Heart left ventricle (tissue), 16 donors: ENCODE measurements around the gene PPP1R14C. TPM values are rescaled to one million over a fixed set of nuclear protein-coding genes. Genes with fewer than 3 reads are reported as not detected.

Experiments
- ATAC-seq, 4 donors: fragments of 200-7000 bp; cut with Tn5 transposase; one replicate each; pipeline ENCODE4 v1.9.1; 2020 to 2022; ENCODE audit warnings: moderate library complexity in 4 of 4, mild to moderate bottlenecking in 3 of 4, moderate number of reproducible peaks in 1 of 4
- DNase-seq, 5 donors: peaks; one replicate each; pipeline ENCODE4 v3.0.0-alpha.2; 2020
- H3K27ac ChIP-seq, 12 donors: fragments of 200-600 bp; sonication (generic) in 4 of 12; one replicate each; pipeline versions ENCODE4 v1.5.0 to v1.8.0; 2016 to 2022; ENCODE audit warnings: mild to moderate bottlenecking in 2 of 12
- H3K27me3 ChIP-seq, 9 donors: fragments of 200-600 bp; sonication (generic) in 2 of 9; one replicate each; pipeline versions ENCODE4 v1.5.1 to v1.8.0; 2016 to 2022; ENCODE audit warnings: mild to moderate bottlenecking in 3 of 9
- H3K36me3 ChIP-seq, 9 donors: fragments of 200-600 bp; sonication (generic) in 2 of 9; one replicate each; pipeline versions ENCODE4 v1.5.0 to v1.8.0; 2018 to 2022; ENCODE audit warnings: mild to moderate bottlenecking in 2 of 9
- H3K4me1 ChIP-seq, 12 donors: fragments of 200-600 bp; sonication (generic) in 4 of 12; one replicate each; pipeline versions ENCODE4 v1.5.0 to v1.8.0; 2016 to 2022; ENCODE audit warnings: mild to moderate bottlenecking in 3 of 12
- H3K4me3 ChIP-seq, 12 donors: fragments of 200-600 bp; sonication (generic) in 4 of 12; one replicate each; pipeline versions ENCODE4 v1.5.0 to v1.8.0; 2017 to 2022; ENCODE audit warnings: mild to moderate bottlenecking in 9 of 12, moderate library complexity in 4 of 12
- H3K9me3 ChIP-seq, 12 donors: fragments of 200-600 bp; sonication (generic) in 4 of 12; one replicate each; pipeline versions ENCODE4 v1.5.0 to v1.8.0; 2016 to 2022; ENCODE audit warnings: mild to moderate bottlenecking in 1 of 12
- POLR2A ChIP-seq, 2 donors: fragments of 450-650 bp; IDR thresholded peaks; one replicate each; pipeline ENCODE4 v1.6.1; 2017; ENCODE audit warnings: antibody characterized with exemption in 2 of 2, mild to moderate bottlenecking in 2 of 2, moderate library complexity in 2 of 2
- WGBS, 4 donors: extraction: QIAGEN DNeasy Blood & Tissue Kit in 2 of 4; methylation state at CpG; one replicate each; pipeline versions ENCODE4 v1.1.5 to v1.1.7; 2013 to 2018; 5-methylcytosine and 5-hydroxymethylcytosine counted together
- intact Hi-C, 10 donors: fragments of 100-400 bp; cut with DNase I; formaldehyde crosslinking; loops; one replicate each; pipeline versions ENCODE4 v1.11.1 to v1.14.2; 2022
- polyA plus RNA-seq, 2 donors: library from polyadenylated mRNA; stranded (reverse); fragments of 200-250 nt; gene quantifications; one replicate each; pipeline ENCODE4 v1.2.3, GENCODE V29; 2013
- total RNA-seq, 9 donors: library from RNA; depleted of rRNA in 2 of 9; stranded (reverse); fragments of >200 nt in 2 of 9; fragmentation: NEBNext Ultra II Directional in 3 of 9; extraction: Animal tissue kit (Norgen Biotek cat#: 25700) in 3 of 9; gene quantifications; one replicate each; pipeline versions ENCODE4 v1.1.0 to v1.2.4, GENCODE V29; 2016 to 2023
- TF ChIP-seq, protein P1 (sequence below), 12 donors: fragments of 200-600 bp; sonication (generic) in 4 of 12; IDR thresholded peaks; one replicate each; pipeline versions ENCODE4 v1.5.0 to v1.8.0; 2018 to 2022; ENCODE audit warnings: antibody characterized with exemption in 12 of 12, mild to moderate bottlenecking in 5 of 12
- donor health status: ischemic (EF 13 %, LVEDD 7.1; RV severe dilation, severe dysfunction).
- donor health status: healthy with polysubstance abuse.
- donor health status: DM: no; HTN: yes; CAD: no.
- donor health status: DM: no; HTN: no; CAD: no.
- donor health status: ischemic (EF 25% LVEDD 6.9; RV normal size, moderate dysfunction).
- donor health status: ischemic (EF 25% LVEDD 5.7; RV mildly dilated, moderate dysfunction).
- donor health status: healthy.
- donor health status: DM: yes; HTN: yes; CAD: no.
- donor health status: ischemic (EF 35%, LVEDD 5.7; RV mildly dilated, moderate dysfunction).
- donor health status: nonischemic (EF 11% LVEDD 7.7; RV severe dilation, severe dysfunction).
- donor health status: DM: yes; HTN: yes; CAD: no.
- donor health status: PGD.
- donor health status: ischemic (EF 29% LVEDD 5.4; RV normal size, mild dysfunction).
- donor health status: nonischemic (EF 23%, LVEDD 6.1; RV moderate dilation, normal function).

The PPP1R14C gene
- total and polyA plus RNA-seq, 11 donors, result 41.1 to 143 (median 75.7) TPM

GRCh38 chr6:150196942-150197745 is 54.3 kb downstream of the PPP1R14C start:
- H3K4me3 ChIP-seq, result no peak overlapping the region
- intact Hi-C loops, result no loop called here
- TF ChIP-seq, protein P1, sequence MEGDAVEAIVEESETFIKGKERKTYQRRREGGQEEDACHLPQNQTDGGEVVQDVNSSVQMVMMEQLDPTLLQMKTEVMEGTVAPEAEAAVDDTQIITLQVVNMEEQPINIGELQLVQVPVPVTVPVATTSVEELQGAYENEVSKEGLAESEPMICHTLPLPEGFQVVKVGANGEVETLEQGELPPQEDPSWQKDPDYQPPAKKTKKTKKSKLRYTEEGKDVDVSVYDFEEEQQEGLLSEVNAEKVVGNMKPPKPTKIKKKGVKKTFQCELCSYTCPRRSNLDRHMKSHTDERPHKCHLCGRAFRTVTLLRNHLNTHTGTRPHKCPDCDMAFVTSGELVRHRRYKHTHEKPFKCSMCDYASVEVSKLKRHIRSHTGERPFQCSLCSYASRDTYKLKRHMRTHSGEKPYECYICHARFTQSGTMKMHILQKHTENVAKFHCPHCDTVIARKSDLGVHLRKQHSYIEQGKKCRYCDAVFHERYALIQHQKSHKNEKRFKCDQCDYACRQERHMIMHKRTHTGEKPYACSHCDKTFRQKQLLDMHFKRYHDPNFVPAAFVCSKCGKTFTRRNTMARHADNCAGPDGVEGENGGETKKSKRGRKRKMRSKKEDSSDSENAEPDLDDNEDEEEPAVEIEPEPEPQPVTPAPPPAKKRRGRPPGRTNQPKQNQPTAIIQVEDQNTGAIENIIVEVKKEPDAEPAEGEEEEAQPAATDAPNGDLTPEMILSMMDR (IDR thresholded peaks at IDR 0.05), result no peak
- no peak for TF ChIP-seq POLR2A (IDR thresholded peaks at IDR 0.05)
- ATAC-seq, result peak in 3 of 4 donors; percentile 9 to 31 (median 16)
- no peaks in the 10 kb centered on the region for H3K9me3 ChIP-seq
- WGBS, 4 donors, result 76 to 85% (median 83%) methylated on average over 8 to 16 of the region's 16 CpGs
- no peak for DNase-seq
- peak overlapping the region in 4 of 12 donors; percentile 14 to 46 (median 36) for H3K27ac ChIP-seq
- no peaks in the 10 kb centered on the region for H3K36me3 ChIP-seq
- peaks cover 0 to 50% (median 11%) of the 10 kb centered on the region in 12 donors for H3K4me1 ChIP-seq
- H3K27me3 ChIP-seq, result no peaks in the 10 kb centered on the region

DNA sequence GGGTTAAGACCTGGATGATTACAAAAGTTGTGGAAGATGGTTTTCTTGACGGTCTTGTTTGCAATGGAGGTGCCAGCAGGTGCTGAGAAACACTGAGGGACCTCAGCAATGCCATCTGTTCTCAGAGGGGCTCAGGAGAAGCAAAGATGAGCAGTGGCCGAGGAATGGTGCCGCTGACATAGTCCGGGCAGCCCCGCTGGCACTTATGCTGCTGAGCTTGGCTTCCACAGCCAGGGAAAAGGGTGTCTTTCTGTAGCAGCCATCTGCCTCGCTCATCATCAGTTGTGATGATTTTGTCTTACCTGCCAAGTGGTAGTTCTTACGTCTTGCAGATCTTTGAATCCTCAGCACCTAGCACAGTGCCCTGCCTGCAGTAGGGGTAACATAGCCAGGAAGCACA is 55.7 kb downstream of the PPP1R14C start:
- H3K27me3 ChIP-seq, result no peaks in the 10 kb centered on the region
- H3K4me3 ChIP-seq, result no peak overlapping the region
- DNase-seq (no peak), ATAC-seq (no peak)
- H3K4me1 ChIP-seq, result peaks cover 0 to 56% (median 19%) of the 10 kb centered on the region in 12 donors
- intact Hi-C loops, result no loop called here
- H3K36me3 ChIP-seq, result no peaks in the 10 kb centered on the region
- no peaks in the 10 kb centered on the region for H3K9me3 ChIP-seq
- H3K27ac ChIP-seq, result no peak overlapping the region
- no peak for TF ChIP-seq POLR2A (IDR thresholded peaks at IDR 0.05)
- TF ChIP-seq, protein P1 (IDR thresholded peaks at IDR 0.05), result no peak
- 75 to 86% (median 83%) methylated on average over 7 of the region's 7 CpGs for WGBS, 4 donors

- H3K4me3 ChIP-seq, result no peak overlapping the region
- 53 to 64% (median 60%) methylated on average over 2 of the region's 2 CpGs for WGBS, 4 donors
- no peaks in the 10 kb centered on the region for H3K36me3 ChIP-seq
- peaks cover 0 to 63% (median 21%) of the 10 kb centered on the region in 12 donors for H3K4me1 ChIP-seq
- no peaks in the 10 kb centered on the region for H3K9me3 ChIP-seq
- DNase-seq, result no peak
- intact Hi-C loops, result no loop called here
- ATAC-seq, result peak in 2 of 4 donors; percentile 19 to 25
- H3K27me3 ChIP-seq, result no peaks in the 10 kb centered on the region
- peak overlapping the region in 1 of 12 donors; percentile 43 for H3K27ac ChIP-seq
- TF ChIP-seq POLR2A (IDR thresholded peaks at IDR 0.05), result no peak
- TF ChIP-seq, protein P1 (IDR thresholded peaks at IDR 0.05), result no peak
Observed at GRCh38 chr6:150199241-150199640, 56.4 kb downstream of the PPP1R14C start.

GRCh38 chr6:150200428-150201100 is 57.7 kb downstream of the PPP1R14C start:
- H3K9me3 ChIP-seq, result no peaks in the 10 kb centered on the region
- intact Hi-C loops, result loop anchor here in 1 of 10 donors (10.0 kb wide), 1 partner anchor 56 kb away; the partner anchor contains the start of gene PPP1R14C
- H3K27me3 ChIP-seq, result no peaks in the 10 kb centered on the region
- DNase-seq (no peak), ATAC-seq (peak in 1 of 4 donors; percentile 27)
- 49 to 57% (median 56%) methylated on average over 6 of the region's 6 CpGs for WGBS, 4 donors
- no peak overlapping the region for H3K27ac ChIP-seq
- no peaks in the 10 kb centered on the region for H3K36me3 ChIP-seq
- TF ChIP-seq, protein P1 (IDR thresholded peaks at IDR 0.05), result no peak
- TF ChIP-seq POLR2A (IDR thresholded peaks at IDR 0.05), result no peak
- peaks cover 0 to 67% (median 20%) of the 10 kb centered on the region in 12 donors for H3K4me1 ChIP-seq
- H3K4me3 ChIP-seq, result no peak overlapping the region
